ENCODE measurements around the gene INO80B.
"Not testable (repeated sequence)": the region's sequence is repeated elsewhere in the genome, so short reads cannot be mapped to it uniquely, and the experiment has no call there.

INO80B gene

GRCh38 chr2:74482801-74483674 lies 28.2 kb downstream of the INO80B start, which contains the start of the genes CCDC142 and TTC31:
TSS of gene CCDC142 (minus strand) at chr2:74482998. CDS start at chr2:74482837, 161 bp downstream.
TSS of gene TTC31 (plus strand) at chr2:74483081. CDS start at chr2:74483096, 15 bp downstream.
- DNase-seq: peak; percentile 96

- not testable (repeated sequence) for DNase-seq
Measured at GRCh38 chr2:74483675-74484164, 28.8 kb downstream of the INO80B start.

GRCh38 chr2:74486141-74486540 lies 31.3 kb downstream of the INO80B start:
- DNase-seq: no peak

GRCh38 chr2:74488643-74489481 lies 34.0 kb downstream of the INO80B start:
- DNase-seq: no peak

- DNase-seq: no peak
Measured at GRCh38 chr2:74489906-74490305, 35.0 kb downstream of the INO80B start.

- no peak for DNase-seq
Measured at GRCh38 chr2:74491648-74492544, 37.0 kb downstream of the INO80B start.

- peak; percentile 36 for DNase-seq
Measured at GRCh38 chr2:74493546-74493945, 38.7 kb downstream of the INO80B start.

- DNase-seq: no peak
Measured at GRCh38 chr2:74495440-74495839, 40.6 kb downstream of the INO80B start.

- no peak for DNase-seq
Measured at GRCh38 chr2:74496997-74497776, 42.3 kb downstream of the INO80B start.

GRCh38 chr2:74497777-74498499 lies 43.1 kb downstream of the INO80B start:
- DNase-seq: no peak

GRCh38 chr2:74498500-74499266 lies 43.8 kb downstream of the INO80B start:
- peak; percentile 75 for DNase-seq

- no peak for DNase-seq
Measured at GRCh38 chr2:74499267-74499939, 44.5 kb downstream of the INO80B start, which contains the start of gene LBX2. TSS of gene LBX2 (minus strand) at chr2:74499603. CDS start at chr2:74499537, 66 bp downstream.

- no peak for DNase-seq
Measured at GRCh38 chr2:74499940-74500577, 45.2 kb downstream of the INO80B start.

GRCh38 chr2:74500578-74500946 lies 45.7 kb downstream of the INO80B start:
- DNase-seq: no peak

- no peak for DNase-seq
Measured at GRCh38 chr2:74501335-74502071, 46.6 kb downstream of the INO80B start.

GRCh38 chr2:74502147-74502719 lies 47.3 kb downstream of the INO80B start:
- DNase-seq: no peak

- peak; percentile 90 for DNase-seq
Measured at GRCh38 chr2:74502720-74503505, 48.0 kb downstream of the INO80B start.

Measured in HCEC 1CT (cell line).